Muscle layer of colon (tissue), 2 donors: ENCODE results near the gene RSAD2.
"Not testable (repeated sequence)": the region's sequence is repeated elsewhere in the genome, so short reads cannot be mapped to it uniquely, and the experiment has no call there.

ENCODE experiments used
- H3K27ac ChIP-seq: one replicate; pipeline ENCODE4 v1.7.0; 2013; ENCODE audit warnings: low read depth, mild to moderate bottlenecking, low read length, moderate library complexity
- H3K27me3 ChIP-seq, 2 donors: one replicate each; pipeline ENCODE4 v1.7.0; 2013; ENCODE audit warnings: low read length in 2 of 2, mild to moderate bottlenecking in 2 of 2; ENCODE audit not compliant: insufficient read depth in 2 of 2, control insufficient read depth in 1 of 2
- H3K36me3 ChIP-seq: one replicate; pipeline ENCODE4 v1.7.0; 2013; ENCODE audit warnings: mild to moderate bottlenecking, low read length; ENCODE audit not compliant: insufficient read depth
- H3K4me1 ChIP-seq: one replicate; pipeline ENCODE4 v1.7.0; 2013; ENCODE audit warnings: mild to moderate bottlenecking, low read length; ENCODE audit not compliant: insufficient read depth
- H3K4me3 ChIP-seq, 2 donors: one replicate each; pipeline ENCODE4 v1.7.0; 2013; ENCODE audit warnings: low read length in 2 of 2, low read depth in 1 of 2, mild to moderate bottlenecking in 1 of 2, moderate library complexity in 1 of 2
- H3K9ac ChIP-seq: one replicate; pipeline ENCODE4 v1.7.0; 2013; ENCODE audit warnings: low read length
- H3K9me3 ChIP-seq: one replicate; pipeline ENCODE4 v1.7.0; 2013; ENCODE audit warnings: mild to moderate bottlenecking, low read length
- donor health status: abdominal sarcoma.
- donor health status: Adenocarcinoma of cecum.

The RSAD2 gene

GRCh38 chr2:6846540-6846939 lies 31.0 kb upstream of the RSAD2 start:
- H3K9ac ChIP-seq, result no peak overlapping the region
- no peaks in the 10 kb centered on the region for H3K4me1 ChIP-seq
- peaks cover 44% of the 10 kb centered on the region for H3K9me3 ChIP-seq
- H3K4me3 ChIP-seq, result no peak overlapping the region
- H3K27me3 ChIP-seq, result no peaks in the 10 kb centered on the region
- H3K27ac ChIP-seq, result no peak overlapping the region
- H3K36me3 ChIP-seq, result peaks cover 7% of the 10 kb centered on the region

DNA sequence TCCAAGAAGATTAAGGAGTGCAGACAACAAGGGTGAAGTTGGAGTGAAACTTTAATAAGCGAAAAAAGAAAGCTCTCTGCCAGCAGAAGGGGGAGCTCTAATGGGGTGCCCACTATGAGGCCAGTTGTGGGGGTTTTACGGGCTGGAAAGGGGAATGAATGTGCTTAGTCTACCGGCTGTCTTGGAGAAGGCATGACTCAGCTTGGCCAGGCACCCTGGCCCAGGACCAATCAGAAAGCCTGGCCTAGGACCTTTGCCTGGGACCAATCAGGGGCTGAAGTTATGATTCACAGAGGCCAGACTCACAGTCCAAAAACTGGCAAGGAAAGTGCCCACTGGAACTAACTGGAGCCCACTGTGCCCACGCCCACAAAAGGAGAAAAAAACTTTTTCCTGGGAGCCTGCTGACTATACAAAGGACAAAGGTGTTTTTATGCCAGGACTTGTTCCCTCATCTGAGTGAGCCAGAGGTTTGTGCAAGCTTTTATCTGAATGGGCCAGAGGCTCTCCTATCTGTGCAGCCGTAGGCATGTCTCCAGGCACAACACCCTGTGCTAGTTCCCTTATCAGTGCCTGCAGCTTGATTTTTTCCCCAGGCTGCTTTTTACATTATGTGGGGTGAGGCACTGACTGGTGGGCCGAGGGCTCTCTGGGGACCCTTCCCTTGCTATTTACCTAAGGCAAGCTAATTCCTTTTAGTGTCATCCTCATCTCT lies 30.5 kb upstream of the RSAD2 start:
- Histone ChIP-seq H3K9ac (no peak overlapping the region), H3K36me3 (peaks cover 7% of the 10 kb centered on the region), H3K9me3 (peaks cover 44% of the 10 kb centered on the region), H3K27ac (no peak overlapping the region), H3K27me3 (no peaks in the 10 kb centered on the region), H3K4me3 (no peak overlapping the region), H3K4me1 (no peaks in the 10 kb centered on the region)

GRCh38 chr2:6852195-6852594 lies 25.4 kb upstream of the RSAD2 start:
- H3K9me3 ChIP-seq, result peaks cover 7% of the 10 kb centered on the region
- no peak overlapping the region for H3K27ac ChIP-seq
- H3K4me3 ChIP-seq, result no peak overlapping the region
- no peaks in the 10 kb centered on the region for H3K4me1 ChIP-seq
- no peaks in the 10 kb centered on the region for H3K27me3 ChIP-seq
- H3K9ac ChIP-seq, result no peak overlapping the region
- H3K36me3 ChIP-seq, result peaks cover 7% of the 10 kb centered on the region

DNA sequence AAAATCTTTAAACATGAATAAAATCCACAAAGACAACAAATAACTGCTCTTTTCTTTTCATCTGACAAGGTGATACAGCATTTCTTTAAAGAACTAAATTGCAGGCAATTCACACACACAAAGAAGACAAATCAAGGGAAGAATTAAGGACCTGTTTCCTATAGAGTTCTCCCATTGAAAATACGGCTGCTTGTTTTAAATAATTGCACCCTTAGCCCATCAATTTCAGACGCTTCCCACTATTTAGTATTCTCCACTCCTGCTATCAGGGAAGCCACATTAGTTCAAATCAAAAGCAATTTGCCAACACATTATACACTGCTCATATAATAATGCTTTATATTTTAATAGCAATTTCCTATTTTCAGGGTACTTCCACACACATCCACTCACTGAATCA lies 23.2 kb upstream of the RSAD2 start:
- Histone ChIP-seq H3K27ac (no peak overlapping the region), H3K36me3 (peaks cover 4% of the 10 kb centered on the region), H3K9me3 (peaks cover 3% of the 10 kb centered on the region), H3K9ac (no peak overlapping the region), H3K4me1 (no peaks in the 10 kb centered on the region), H3K27me3 (no peaks in the 10 kb centered on the region), H3K4me3 (no peak overlapping the region)

GRCh38 chr2:6855860-6856547 lies 21.6 kb upstream of the RSAD2 start:
- peaks cover 2% of the 10 kb centered on the region for H3K36me3 ChIP-seq

GRCh38 chr2:6856548-6856920 lies 21.0 kb upstream of the RSAD2 start:
- Histone ChIP-seq H3K9me3 (no peaks in the 10 kb centered on the region), H3K9ac (no peak overlapping the region), H3K27me3 (no peaks in the 10 kb centered on the region), H3K27ac (no peak overlapping the region), H3K4me3 (no peak overlapping the region), H3K4me1 (no peaks in the 10 kb centered on the region), H3K36me3 (peaks cover 8% of the 10 kb centered on the region)

More at GRCh38 chr2:6855860-6856547, 21.6 kb upstream of the RSAD2 start:
- H3K9me3 ChIP-seq, result no peaks in the 10 kb centered on the region
- H3K4me3 ChIP-seq, result no peak overlapping the region
- no peak overlapping the region for H3K9ac ChIP-seq
- no peaks in the 10 kb centered on the region for H3K27me3 ChIP-seq
- H3K27ac ChIP-seq, result no peak overlapping the region
- no peaks in the 10 kb centered on the region for H3K4me1 ChIP-seq

GRCh38 chr2:6858466-6859027 lies 19.0 kb upstream of the RSAD2 start:
- H3K36me3 ChIP-seq, H3K27ac ChIP-seq: not testable (repeated sequence)

DNA sequence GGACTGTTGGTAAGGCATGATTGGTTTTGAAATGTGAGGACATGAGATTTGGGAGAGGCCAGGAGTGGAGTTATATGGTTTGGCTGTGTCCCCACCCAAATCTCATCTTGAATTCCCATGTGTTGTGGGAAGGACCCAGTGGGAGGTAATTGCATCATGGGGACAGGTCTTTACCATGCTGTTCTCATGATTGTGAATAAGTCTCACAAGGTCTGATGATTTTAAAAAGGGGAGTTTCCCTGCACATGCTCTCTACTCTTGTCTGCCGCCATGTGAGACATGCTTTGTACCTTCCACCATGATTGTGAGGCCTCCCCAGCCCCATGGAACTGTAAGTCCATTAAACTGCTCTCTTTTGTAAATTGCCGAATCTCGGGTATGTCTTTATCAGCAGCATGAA lies 17.3 kb upstream of the RSAD2 start:
- Histone ChIP-seq H3K4me3 (no peak overlapping the region), H3K4me1 (peaks cover 5% of the 10 kb centered on the region), H3K9ac (no peak overlapping the region), H3K27ac (no peak overlapping the region), H3K27me3 (no peaks in the 10 kb centered on the region), H3K36me3 (peaks cover 8% of the 10 kb centered on the region), H3K9me3 (no peaks in the 10 kb centered on the region)

More at GRCh38 chr2:6858466-6859027, 19.0 kb upstream of the RSAD2 start:
- not testable (repeated sequence) for H3K9ac ChIP-seq, H3K4me3 ChIP-seq, H3K9me3 ChIP-seq, H3K27me3 ChIP-seq, H3K4me1 ChIP-seq

DNA sequence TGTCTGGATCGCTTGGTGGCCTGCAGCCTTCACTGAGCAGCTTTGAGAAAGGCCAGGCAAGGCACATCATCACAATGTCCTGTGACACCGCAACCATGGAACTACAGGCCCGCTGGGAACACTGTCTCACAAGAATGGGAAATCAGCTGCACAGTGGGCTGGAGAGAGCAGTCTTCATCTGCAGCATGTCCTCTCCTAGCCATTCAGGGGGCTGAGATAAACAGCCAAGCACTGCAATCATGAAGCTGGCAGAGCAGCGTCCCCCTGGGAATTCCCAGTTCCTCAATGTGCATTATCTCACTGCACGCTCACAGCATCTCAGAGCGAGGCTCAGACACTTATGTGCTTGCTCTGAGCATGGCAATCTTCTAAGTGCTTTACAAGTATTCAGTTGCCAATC lies 13.8 kb upstream of the RSAD2 start:
- Histone ChIP-seq H3K36me3 (peaks cover 8% of the 10 kb centered on the region), H3K27ac (no peak overlapping the region), H3K9me3 (no peaks in the 10 kb centered on the region), H3K4me1 (peaks cover 14% of the 10 kb centered on the region), H3K9ac (no peak overlapping the region), H3K4me3 (no peak overlapping the region), H3K27me3 (no peaks in the 10 kb centered on the region)

DNA sequence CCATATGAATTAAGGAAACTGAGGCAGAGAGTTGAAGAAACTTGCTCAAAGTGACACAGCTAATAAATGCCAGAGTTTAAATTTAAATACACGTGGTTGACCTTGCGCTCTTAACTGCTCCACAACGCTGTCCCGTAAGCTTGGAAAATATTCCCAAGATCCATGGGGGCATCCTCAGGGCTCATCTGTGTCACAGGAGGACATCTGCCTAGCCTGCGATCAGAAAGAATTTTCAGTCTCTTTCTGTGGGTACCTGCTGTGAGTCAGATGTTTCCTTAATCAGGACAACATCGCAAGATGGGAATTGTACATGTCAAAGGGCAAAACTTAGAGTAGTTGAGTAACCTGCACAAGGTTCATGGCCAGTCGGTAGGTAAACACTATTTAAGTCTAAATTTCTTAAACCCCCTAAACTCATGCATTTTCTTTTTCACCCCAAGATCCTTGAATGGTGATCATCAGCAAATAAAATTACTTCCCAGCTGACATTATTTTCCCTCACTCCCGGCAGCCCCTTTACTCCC lies 13.3 kb upstream of the RSAD2 start:
- Histone ChIP-seq H3K27ac (no peak overlapping the region), H3K4me3 (no peak overlapping the region), H3K27me3 (no peaks in the 10 kb centered on the region), H3K9me3 (no peaks in the 10 kb centered on the region), H3K9ac (no peak overlapping the region), H3K4me1 (peaks cover 14% of the 10 kb centered on the region), H3K36me3 (peaks cover 8% of the 10 kb centered on the region)

DNA sequence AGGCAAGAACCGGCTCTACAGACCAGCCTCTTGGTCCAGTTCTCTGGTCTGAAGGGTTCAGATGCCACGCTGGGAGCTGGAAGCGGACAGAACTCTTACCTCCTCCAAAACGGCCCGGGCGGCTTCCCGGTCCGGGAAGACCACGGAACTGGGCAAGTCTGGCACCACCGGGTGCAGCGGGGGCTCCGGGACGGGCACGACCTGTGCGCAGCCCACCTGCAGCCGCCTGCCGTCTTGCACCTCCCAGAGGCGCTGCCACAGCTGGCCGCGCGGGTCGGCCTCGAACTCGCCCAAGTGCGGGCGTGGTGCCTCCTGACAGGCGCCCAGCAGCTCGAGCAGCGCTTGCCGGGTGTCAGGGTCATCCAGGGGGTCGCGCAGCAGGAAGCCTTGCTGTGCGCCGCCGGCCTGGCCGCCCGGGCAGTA lies 12.6 kb upstream of the RSAD2 start:
- Histone ChIP-seq H3K9me3 (no peaks in the 10 kb centered on the region), H3K4me3 (peak overlapping the region; percentile 65 to 68), H3K9ac (no peak overlapping the region), H3K27me3 (no peaks in the 10 kb centered on the region), H3K36me3 (peaks cover 8% of the 10 kb centered on the region), H3K27ac (peak overlapping the region; percentile 59), H3K4me1 (peaks cover 14% of the 10 kb centered on the region)
